Fibroblast of lung (primary cell): ENCODE results near the gene HIPK1. TPM values are rescaled to one million over a fixed set of nuclear protein-coding genes. Genes with fewer than 3 reads are reported as not detected.

Source experiments
- DNase-seq, 2 donors: peaks; one replicate each; pipeline versions ENCODE4 v3.0.0 to v3.0.0-alpha.2; 2010; ENCODE audit warnings: low read depth in 2 of 2
- H2AFZ ChIP-seq: 2 replicates; pipeline ENCODE4 v1.5.1; 2012; ENCODE audit warnings: low read length, control low read depth, inconsistent platforms
- H3K27ac ChIP-seq: 2 replicates; pipeline ENCODE4 v1.5.1; 2011; ENCODE audit warnings: low read length, control low read depth; ENCODE audit not compliant: insufficient read depth
- H3K27me3 ChIP-seq: 2 replicates; pipeline ENCODE4 v1.5.1; 2011; ENCODE audit warnings: mild to moderate bottlenecking, low read length; ENCODE audit not compliant: control insufficient read depth, insufficient read depth
- H3K36me3 ChIP-seq: 2 replicates; pipeline ENCODE4 v1.5.1; 2011; ENCODE audit warnings: low read length; ENCODE audit not compliant: control insufficient read depth, insufficient read depth
- H3K4me1 ChIP-seq: 2 replicates; pipeline ENCODE4 v1.5.1; 2011; ENCODE audit warnings: low read length; ENCODE audit not compliant: control insufficient read depth, insufficient read depth; ENCODE audit errors: extremely low read depth
- H3K4me2 ChIP-seq: 2 replicates; pipeline ENCODE4 v1.5.1; 2011; ENCODE audit warnings: low read length, control low read depth; ENCODE audit not compliant: insufficient read depth; ENCODE audit errors: extremely low read depth
- H3K4me3 ChIP-seq, 4 experiments: fragments of 200-600 bp in 1 of 4; sonication (generic) in 1 of 4; replicated peaks in 1 of 4; 2 replicates each; pipeline ENCODE4 v1.5.1; 2011 to 2016; ENCODE audit warnings: low read length in 4 of 4, low read depth in 3 of 4, mild to moderate bottlenecking in 3 of 4, control low read depth in 2 of 4, inconsistent platforms in 1 of 4, mixed read lengths in 1 of 4; ENCODE audit not compliant: insufficient read depth in 1 of 4; ENCODE audit errors: control extremely low read depth in 1 of 4
- H3K79me2 ChIP-seq: 2 replicates; pipeline ENCODE4 v1.5.1; 2012; ENCODE audit warnings: mild to moderate bottlenecking, low read length, inconsistent platforms; ENCODE audit not compliant: control insufficient read depth, insufficient read depth
- H3K9ac ChIP-seq: 2 replicates; pipeline ENCODE4 v1.5.1; 2011; ENCODE audit warnings: mild to moderate bottlenecking, low read length, control low read depth; ENCODE audit not compliant: insufficient read depth
- H3K9me3 ChIP-seq: 2 replicates; pipeline ENCODE4 v1.5.1; 2012; ENCODE audit warnings: low read depth, low read length; ENCODE audit not compliant: control insufficient read depth, insufficient read depth
- H4K20me1 ChIP-seq: 2 replicates; pipeline ENCODE4 v1.5.1; 2011; ENCODE audit warnings: low read length; ENCODE audit not compliant: control insufficient read depth, insufficient read depth; ENCODE audit errors: extremely low read depth
- EZH2 ChIP-seq: IDR thresholded peaks from 2 replicates; pipeline ENCODE4 v1.5.1; 2012; ENCODE audit warnings: low read length, control low read depth, mild to moderate bottlenecking; ENCODE audit errors: missing control alignments
- polyA plus RNA-seq, 2 donors: library from polyadenylated mRNA; depleted of rRNA in 1 of 2; stranded (reverse) in 1 of 2; unstranded in 1 of 2; fragments of >200 nt; gene quantifications; 2 replicates each; pipeline ENCODE4 v1.2.1, GENCODE V29; 2011 to 2012; ENCODE audit warnings: missing spikeins in 1 of 2
- total RNA-seq: library from RNA; depleted of rRNA; stranded (reverse); fragments of >200 nt; gene quantifications from 2 replicates; pipeline ENCODE4 v1.2.1, GENCODE V29; 2014
- TF ChIP-seq, protein P1 (sequence below), 2 donors: IDR thresholded peaks in 1 of 2; conservative IDR thresholded peaks in 1 of 2; 1 replicate in 1 of 2; 2 replicates in 1 of 2; pipeline ENCODE4 v1.5.1; 2011 to 2012; ENCODE audit warnings: low read length in 2 of 2, control low read depth in 1 of 2, inconsistent platforms in 1 of 2, low read depth in 1 of 2, mild to moderate bottlenecking in 1 of 2

The HIPK1 gene
- total and polyA plus RNA-seq, 2 donors (not counting 1 experiment from before 2014, with no cell fraction given), result 19.8 to 28.5 TPM

DNA sequence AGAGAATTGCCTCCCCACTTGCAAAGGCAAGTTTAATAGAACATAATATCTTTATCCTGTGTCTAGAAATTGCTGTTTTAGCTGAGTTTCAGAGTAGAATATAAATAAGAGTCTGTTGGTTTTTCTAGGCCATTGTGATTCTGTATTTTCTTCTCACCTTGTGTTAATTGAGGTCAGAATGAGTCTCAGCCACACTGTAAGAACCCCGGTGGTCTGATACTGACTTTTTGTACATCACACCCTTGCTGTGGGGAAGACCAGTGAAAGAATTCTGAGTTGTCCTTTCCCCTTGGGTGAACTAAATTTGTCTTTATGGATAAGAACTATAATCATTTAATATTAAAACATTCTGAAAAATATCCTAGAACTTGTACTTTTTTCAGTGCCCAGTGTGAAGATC lies 6.8 kb downstream of the HIPK1 start:
- Histone ChIP-seq H3K27me3 (no peaks in the 10 kb centered on the region), H3K4me2 (no peak overlapping the region), H3K79me2 (peaks cover 90% of the 10 kb centered on the region), H3K9me3 (no peaks in the 10 kb centered on the region), H4K20me1 (peaks cover 2% of the 10 kb centered on the region), H3K36me3 (peaks cover 5% of the 10 kb centered on the region), H3K4me3 (no peak overlapping the region), H3K27ac (no peak overlapping the region), H3K4me1 (peaks cover 2% of the 10 kb centered on the region), H3K9ac (no peak overlapping the region), H2AFZ (no peak overlapping the region)
- no peak for TF ChIP-seq EZH2
- TF ChIP-seq, protein P1, sequence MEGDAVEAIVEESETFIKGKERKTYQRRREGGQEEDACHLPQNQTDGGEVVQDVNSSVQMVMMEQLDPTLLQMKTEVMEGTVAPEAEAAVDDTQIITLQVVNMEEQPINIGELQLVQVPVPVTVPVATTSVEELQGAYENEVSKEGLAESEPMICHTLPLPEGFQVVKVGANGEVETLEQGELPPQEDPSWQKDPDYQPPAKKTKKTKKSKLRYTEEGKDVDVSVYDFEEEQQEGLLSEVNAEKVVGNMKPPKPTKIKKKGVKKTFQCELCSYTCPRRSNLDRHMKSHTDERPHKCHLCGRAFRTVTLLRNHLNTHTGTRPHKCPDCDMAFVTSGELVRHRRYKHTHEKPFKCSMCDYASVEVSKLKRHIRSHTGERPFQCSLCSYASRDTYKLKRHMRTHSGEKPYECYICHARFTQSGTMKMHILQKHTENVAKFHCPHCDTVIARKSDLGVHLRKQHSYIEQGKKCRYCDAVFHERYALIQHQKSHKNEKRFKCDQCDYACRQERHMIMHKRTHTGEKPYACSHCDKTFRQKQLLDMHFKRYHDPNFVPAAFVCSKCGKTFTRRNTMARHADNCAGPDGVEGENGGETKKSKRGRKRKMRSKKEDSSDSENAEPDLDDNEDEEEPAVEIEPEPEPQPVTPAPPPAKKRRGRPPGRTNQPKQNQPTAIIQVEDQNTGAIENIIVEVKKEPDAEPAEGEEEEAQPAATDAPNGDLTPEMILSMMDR (conservative IDR thresholded peaks at IDR 0.05 in 1 of 2, IDR thresholded peaks at IDR 0.05 in 1 of 2; ENCODE audit: low read depth in 1 of 2, low read length in 2 of 2), result no peak
- no peak for DNase-seq

DNA sequence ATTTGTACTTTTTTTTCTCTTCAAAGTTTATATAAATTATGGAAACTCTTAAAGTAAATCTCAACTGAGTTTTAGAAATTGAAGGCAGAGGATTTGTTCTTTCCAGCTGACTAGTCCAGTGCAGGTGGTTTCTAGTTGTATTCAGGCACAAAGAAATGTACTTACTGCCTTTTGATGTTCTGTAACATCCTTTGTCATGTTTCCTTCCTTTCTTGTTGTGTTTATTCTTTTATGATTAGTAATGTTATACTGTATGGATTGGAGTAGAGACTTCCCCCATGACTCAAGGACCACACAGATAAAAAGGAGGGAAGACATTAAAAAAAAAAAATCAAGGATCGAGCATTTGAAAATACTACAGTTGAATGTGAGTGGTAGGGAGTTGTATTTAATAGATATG lies 8.0 kb downstream of the HIPK1 start:
- Histone ChIP-seq H3K4me2 (no peak overlapping the region), H3K27ac (no peak overlapping the region), H4K20me1 (peaks cover 2% of the 10 kb centered on the region)

GRCh38 chr1:113938192-113938591 lies 9.1 kb downstream of the HIPK1 start:
- H4K20me1 ChIP-seq, result peaks cover 2% of the 10 kb centered on the region
- no peak overlapping the region for H3K27ac ChIP-seq
- no peak overlapping the region for H3K9ac ChIP-seq

More for the DNA sequence above, 8.0 kb downstream of the HIPK1 start:
- TF ChIP-seq, protein P1 (conservative IDR thresholded peaks at IDR 0.05 in 1 of 2, IDR thresholded peaks at IDR 0.05 in 1 of 2; ENCODE audit: low read depth in 1 of 2, low read length in 2 of 2), result no peak
- TF ChIP-seq EZH2, result no peak
- peak; percentile 4 to 8 for DNase-seq
- Histone ChIP-seq H3K36me3 (peaks cover 5% of the 10 kb centered on the region), H3K4me1 (peaks cover 2% of the 10 kb centered on the region), H3K9me3 (no peaks in the 10 kb centered on the region), H3K79me2 (peaks cover 80% of the 10 kb centered on the region), H3K9ac (no peak overlapping the region), H3K27me3 (no peaks in the 10 kb centered on the region), H2AFZ (no peak overlapping the region), H3K4me3 (no peak overlapping the region)

More at GRCh38 chr1:113938192-113938591, 9.1 kb downstream of the HIPK1 start:
- Histone ChIP-seq H3K4me3 (no peak overlapping the region), H2AFZ (no peak overlapping the region), H3K79me2 (peaks cover 69% of the 10 kb centered on the region), H3K9me3 (no peaks in the 10 kb centered on the region), H3K36me3 (peaks cover 5% of the 10 kb centered on the region), H3K27me3 (no peaks in the 10 kb centered on the region), H3K4me2 (no peak overlapping the region), H3K4me1 (no peaks in the 10 kb centered on the region)
- no peak for DNase-seq
- no peak for TF ChIP-seq EZH2
- TF ChIP-seq, protein P1 (conservative IDR thresholded peaks at IDR 0.05 in 1 of 2, IDR thresholded peaks at IDR 0.05 in 1 of 2; ENCODE audit: low read depth in 1 of 2, low read length in 2 of 2), result no peak
